ENCODE measurements around the gene ETV5.
"Not testable (repeated sequence)": the region's sequence is repeated elsewhere in the genome, so short reads cannot be mapped to it uniquely, and the experiment has no call there.

ETV5 gene

GRCh38 chr3:186021673-186022362 is 87.1 kb downstream of the ETV5 start:
- DNase-seq (ENCODE audit: low spot score): no peak

GRCh38 chr3:186021250-186021649 is 87.6 kb downstream of the ETV5 start:
- not testable (repeated sequence) for DNase-seq (ENCODE audit: low spot score)

- not testable (repeated sequence) for DNase-seq (ENCODE audit: low spot score)
Measured at GRCh38 chr3:186019288-186019687, 89.6 kb downstream of the ETV5 start.

- no peak for DNase-seq (ENCODE audit: low spot score)
Measured at GRCh38 chr3:186014866-186015265, 94.0 kb downstream of the ETV5 start.

GRCh38 chr3:186013312-186013711 is 95.6 kb downstream of the ETV5 start:
- no peak for DNase-seq (ENCODE audit: low spot score)

GRCh38 chr3:186012137-186012536 is 96.8 kb downstream of the ETV5 start:
- DNase-seq (ENCODE audit: low spot score): no peak

GRCh38 chr3:186004671-186005070 is 104.2 kb downstream of the ETV5 start:
- no peak for DNase-seq (ENCODE audit: low spot score)

- DNase-seq (ENCODE audit: low spot score): no peak
Measured at GRCh38 chr3:186004209-186004608, 104.7 kb downstream of the ETV5 start.

- no peak for DNase-seq (ENCODE audit: low spot score)
Measured at GRCh38 chr3:186003610-186004009, 105.3 kb downstream of the ETV5 start.

- DNase-seq (ENCODE audit: low spot score): peak; percentile 51
Measured at GRCh38 chr3:186002884-186003472, 105.9 kb downstream of the ETV5 start.

- DNase-seq (ENCODE audit: low spot score): no peak
Measured at GRCh38 chr3:186001842-186002241, 107.0 kb downstream of the ETV5 start.

GRCh38 chr3:185999221-185999620 is 109.7 kb downstream of the ETV5 start:
- no peak for DNase-seq (ENCODE audit: low spot score)

GRCh38 chr3:185998136-185998535 is 110.8 kb downstream of the ETV5 start:
- no peak for DNase-seq (ENCODE audit: low spot score)

- DNase-seq (ENCODE audit: low spot score): no peak
Measured at GRCh38 chr3:185997130-185997529, 111.8 kb downstream of the ETV5 start.

Measured in NAMALWA (cell line).